HUES48 (cell line): ENCODE data around the gene ZNF281.
A peak's percentile ranks its signal among the peaks of the same experiment; 100 is the strongest.
"Not testable (repeated sequence)": the region's sequence is repeated elsewhere in the genome, so short reads cannot be mapped to it uniquely, and the experiment has no call there.

Experiments used
- H3K27ac ChIP-seq: one replicate; pipeline ENCODE4 v1.7.0; 2013; ENCODE audit warnings: low read depth, low read length, inconsistent platforms
- H3K27me3 ChIP-seq: 2 replicates; pipeline ENCODE4 v1.6.1; 2013; ENCODE audit warnings: mild to moderate bottlenecking, low read length; ENCODE audit not compliant: control insufficient read depth, insufficient read depth
- H3K36me3 ChIP-seq: 2 replicates; pipeline ENCODE4 v1.6.1; 2013; ENCODE audit warnings: low read length; ENCODE audit not compliant: control insufficient read depth, insufficient read depth
- H3K4me1 ChIP-seq: 2 replicates; pipeline ENCODE4 v1.6.1; 2013; ENCODE audit warnings: mild to moderate bottlenecking, low read length; ENCODE audit not compliant: control insufficient read depth, insufficient read depth
- H3K4me3 ChIP-seq: 2 replicates; pipeline ENCODE4 v1.5.1; 2013; ENCODE audit warnings: mild to moderate bottlenecking, low read depth, low read length
- H3K9ac ChIP-seq: 2 replicates; pipeline ENCODE4 v1.6.1; 2013; ENCODE audit warnings: mild to moderate bottlenecking, low read depth, low read length, moderate library complexity
- H3K9me3 ChIP-seq: 2 replicates; pipeline ENCODE4 v1.6.1; 2013; ENCODE audit warnings: low read length; ENCODE audit not compliant: control insufficient read depth, insufficient read depth

Gene ZNF281

GRCh38 chr1:200428482-200429205 lies 18.8 kb upstream of the ZNF281 start:
- H3K27ac ChIP-seq: no peak overlapping the region
- H3K4me3 ChIP-seq: no peak overlapping the region
- H3K36me3 ChIP-seq: peaks cover 12% of the 10 kb centered on the region
- H3K4me1 ChIP-seq: no peaks in the 10 kb centered on the region
- no peak overlapping the region for H3K9ac ChIP-seq
- no peaks in the 10 kb centered on the region for H3K27me3 ChIP-seq
- no peaks in the 10 kb centered on the region for H3K9me3 ChIP-seq

DNA sequence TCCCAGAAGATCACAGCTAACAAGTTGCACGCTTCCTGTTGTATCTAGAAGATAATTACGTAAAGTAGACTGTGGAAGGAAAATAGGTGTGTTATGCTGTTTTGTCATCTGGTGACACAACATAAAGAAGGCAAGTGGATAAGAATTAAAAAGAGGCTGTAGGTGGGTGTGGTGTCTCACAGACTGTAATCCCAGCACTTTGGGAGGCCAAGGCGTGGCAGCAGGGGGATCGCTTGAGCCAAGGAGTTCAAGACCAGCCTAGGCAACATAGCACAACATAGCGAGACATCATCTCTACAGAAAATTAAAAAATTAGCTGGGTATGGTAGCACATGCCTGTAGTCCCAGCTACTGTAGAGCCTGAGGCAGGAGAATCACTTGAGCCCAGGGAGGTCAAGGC lies 17.9 kb upstream of the ZNF281 start:
- no peaks in the 10 kb centered on the region for H3K4me1 ChIP-seq
- H3K9me3 ChIP-seq: no peaks in the 10 kb centered on the region
- no peak overlapping the region for H3K27ac ChIP-seq
- H3K36me3 ChIP-seq: peaks cover 10% of the 10 kb centered on the region
- H3K9ac ChIP-seq: no peak overlapping the region
- H3K4me3 ChIP-seq: no peak overlapping the region
- H3K27me3 ChIP-seq: no peaks in the 10 kb centered on the region

- Histone ChIP-seq H3K27ac (no peak overlapping the region), H3K9me3 (no peaks in the 10 kb centered on the region), H3K4me1 (no peaks in the 10 kb centered on the region), H3K4me3 (no peak overlapping the region), H3K27me3 (no peaks in the 10 kb centered on the region), H3K9ac (no peak overlapping the region), H3K36me3 (peaks cover 8% of the 10 kb centered on the region; the same call in 1 of the 2 replicates)
Observed at GRCh38 chr1:200426196-200426595, 16.4 kb upstream of the ZNF281 start.

- H3K27me3 ChIP-seq: no peaks in the 10 kb centered on the region
- no peaks in the 10 kb centered on the region for H3K9me3 ChIP-seq
- H3K9ac ChIP-seq: no peak overlapping the region
- H3K27ac ChIP-seq: no peak overlapping the region
- no peaks in the 10 kb centered on the region for H3K4me1 ChIP-seq
- no peak overlapping the region for H3K4me3 ChIP-seq
- H3K36me3 ChIP-seq: peaks cover 21% of the 10 kb centered on the region
Observed at GRCh38 chr1:200423235-200423634, 13.4 kb upstream of the ZNF281 start.

GRCh38 chr1:200422211-200422610 lies 12.4 kb upstream of the ZNF281 start:
- Histone ChIP-seq H3K27me3 (no peaks in the 10 kb centered on the region), H3K4me1 (0 out of 2 replicates have a peak, but pooled peaks cover under 1% of the 10 kb centered on the region)

GRCh38 chr1:200415789-200416593 lies 6.2 kb upstream of the ZNF281 start:
- Histone ChIP-seq H3K27me3 (no peaks in the 10 kb centered on the region), H3K4me1 (peaks cover 35% of the 10 kb centered on the region), H3K4me3 (no peak overlapping the region; the same call in 1 of the 2 replicates), H3K27ac (peak overlapping the region; percentile 27), H3K9ac (no peak overlapping the region), H3K36me3 (peaks cover 39% of the 10 kb centered on the region), H3K9me3 (no peaks in the 10 kb centered on the region)

More at GRCh38 chr1:200422211-200422610, 12.4 kb upstream of the ZNF281 start:
- Histone ChIP-seq H3K9ac (no peak overlapping the region), H3K4me3 (no peak overlapping the region), H3K9me3 (no peaks in the 10 kb centered on the region), H3K27ac (no peak overlapping the region), H3K36me3 (peaks cover 27% of the 10 kb centered on the region)

DNA sequence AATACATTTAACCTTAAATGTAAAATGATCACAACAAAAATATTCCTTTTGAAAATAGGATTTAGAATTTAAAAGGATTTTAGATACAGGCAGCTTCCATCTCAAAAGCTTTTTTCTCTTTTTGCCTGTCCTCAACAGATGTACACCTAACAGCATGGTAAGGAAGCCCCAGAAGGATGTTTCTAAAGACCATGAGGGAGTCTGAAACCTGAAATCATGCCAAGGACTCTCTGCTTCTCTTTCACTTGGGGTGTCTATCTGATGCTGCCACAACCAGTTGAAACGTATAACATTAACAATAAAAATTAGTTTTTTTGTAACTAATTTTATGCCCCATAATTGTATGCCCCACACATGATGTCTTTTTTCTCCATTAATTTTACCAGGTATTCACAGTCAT lies 5.4 kb upstream of the ZNF281 start:
- Histone ChIP-seq H3K36me3 (peaks cover 33% of the 10 kb centered on the region), H3K27me3 (no peaks in the 10 kb centered on the region), H3K9me3 (no peaks in the 10 kb centered on the region), H3K4me1 (peaks cover 42% of the 10 kb centered on the region), H3K9ac (no peak overlapping the region), H3K27ac (no peak overlapping the region), H3K4me3 (no peak overlapping the region)

- peaks cover 32% of the 10 kb centered on the region for H3K36me3 ChIP-seq
- no peak overlapping the region for H3K4me3 ChIP-seq
- H3K4me1 ChIP-seq: peaks cover 44% of the 10 kb centered on the region
- no peak overlapping the region for H3K27ac ChIP-seq
- H3K27me3 ChIP-seq: no peaks in the 10 kb centered on the region
- H3K9ac ChIP-seq: no peak overlapping the region
- no peaks in the 10 kb centered on the region for H3K9me3 ChIP-seq
Observed at GRCh38 chr1:200414657-200415056, 4.8 kb upstream of the ZNF281 start.

- H3K9me3 ChIP-seq, H3K9ac ChIP-seq, H3K27ac ChIP-seq, H3K27me3 ChIP-seq: not testable (repeated sequence)
- Histone ChIP-seq H3K4me3 (peak overlapping the region; percentile 85; the same call in 1 of the 2 replicates), H3K4me1 (peaks cover 47% of the 10 kb centered on the region), H3K36me3 (peaks cover 34% of the 10 kb centered on the region)
Observed at GRCh38 chr1:200413766-200414165, 3.9 kb upstream of the ZNF281 start.

GRCh38 chr1:200411406-200412257 lies 1.8 kb upstream of the ZNF281 start:
- H3K9me3 ChIP-seq: no peaks in the 10 kb centered on the region
- peak overlapping the region; percentile 85 for H3K4me3 ChIP-seq
- peak overlapping the region; percentile 98 for H3K27ac ChIP-seq
- H3K27me3 ChIP-seq: no peaks in the 10 kb centered on the region
- peaks cover 64% of the 10 kb centered on the region for H3K4me1 ChIP-seq
- peaks cover 43% of the 10 kb centered on the region for H3K36me3 ChIP-seq
- H3K9ac ChIP-seq: peak overlapping the region; percentile 68
